ENCODE measurements around the gene HEATR1.

The HEATR1 gene

DNA sequence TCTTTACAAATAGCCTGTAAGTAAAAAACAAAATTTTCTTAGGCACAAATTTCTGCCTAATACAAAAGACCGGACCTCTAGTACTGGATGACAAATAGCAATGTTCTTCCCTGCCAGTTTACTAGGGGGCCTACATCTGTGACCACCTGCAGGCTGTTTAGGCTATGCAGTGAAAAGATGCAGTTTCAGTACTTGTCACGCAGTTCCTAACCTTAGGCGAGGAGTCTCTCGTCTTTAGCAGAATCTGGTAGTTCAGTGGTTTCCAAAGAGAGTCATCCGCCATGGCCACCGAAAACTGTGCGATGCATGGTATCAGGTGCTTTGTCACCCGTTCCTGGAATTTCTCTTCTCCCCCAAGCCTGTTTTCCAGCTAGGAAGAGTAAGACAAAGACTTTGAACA, 50.9 kb downstream of the HEATR1 start:
- Histone ChIP-seq H3K4me1 (ENCODE audit: control insufficient read depth, insufficient read depth, low read length) (no peaks in the 10 kb centered on the region), H3K9ac (ENCODE audit: low read depth, low read length) (no peak overlapping the region), H3K36me3 (ENCODE audit: control insufficient read depth, insufficient read depth, low read length) (peaks cover 10% of the 10 kb centered on the region), H3K4me3 (ENCODE audit: low read depth, low read length) (no peak overlapping the region), H3K27me3 (ENCODE audit: control insufficient read depth, insufficient read depth, low read length) (no peaks in the 10 kb centered on the region), H3K9me3 (ENCODE audit: control insufficient read depth, insufficient read depth, low read length) (no peaks in the 10 kb centered on the region)

DNA sequence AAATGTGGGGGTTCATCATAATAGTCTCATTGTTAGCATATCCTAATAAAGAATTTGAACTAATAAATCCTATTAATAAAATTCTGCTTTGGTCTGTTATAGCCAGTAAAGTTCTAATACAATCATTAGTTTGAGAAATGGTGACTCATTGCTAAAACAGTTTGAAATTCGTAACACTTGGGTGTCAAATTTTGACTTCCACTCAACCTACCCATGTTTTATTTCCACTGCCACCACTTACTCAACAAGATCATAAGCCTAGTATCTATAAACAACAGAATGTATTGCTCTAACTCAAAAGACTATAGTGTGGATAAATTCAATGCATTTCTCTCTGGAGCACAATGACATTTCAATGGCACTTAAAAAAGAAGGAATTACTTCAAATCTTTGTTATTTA, 51.4 kb downstream of the HEATR1 start:
- Histone ChIP-seq H3K27me3 (ENCODE audit: control insufficient read depth, insufficient read depth, low read length) (no peaks in the 10 kb centered on the region), H3K36me3 (ENCODE audit: control insufficient read depth, insufficient read depth, low read length) (peaks cover 10% of the 10 kb centered on the region), H3K4me3 (ENCODE audit: low read depth, low read length) (no peak overlapping the region), H3K9me3 (ENCODE audit: control insufficient read depth, insufficient read depth, low read length) (no peaks in the 10 kb centered on the region), H3K4me1 (ENCODE audit: control insufficient read depth, insufficient read depth, low read length) (no peaks in the 10 kb centered on the region), H3K9ac (ENCODE audit: low read depth, low read length) (no peak overlapping the region)

DNA sequence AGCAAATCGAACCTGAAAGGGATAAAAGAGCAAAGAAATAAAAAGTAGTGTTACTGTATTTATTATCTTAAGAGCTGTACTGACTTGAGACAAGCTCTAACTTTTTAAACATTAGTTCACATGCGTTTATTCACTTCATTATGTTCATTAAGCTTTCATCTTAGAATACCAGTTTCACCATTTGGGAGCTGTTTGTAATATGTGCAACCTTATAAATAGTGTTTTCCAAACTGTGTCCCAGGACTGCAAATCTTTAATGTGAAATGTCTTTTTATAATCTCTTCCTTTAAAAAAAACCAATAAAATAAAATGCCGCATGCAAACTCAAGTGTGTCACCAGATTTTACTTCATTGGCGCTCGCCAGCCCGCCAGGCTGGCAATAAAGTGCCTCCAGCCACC, 52.2 kb downstream of the HEATR1 start:
- Histone ChIP-seq H3K36me3 (ENCODE audit: control insufficient read depth, insufficient read depth, low read length) (peaks cover 13% of the 10 kb centered on the region), H3K9ac (ENCODE audit: low read depth, low read length) (no peak overlapping the region), H3K4me3 (ENCODE audit: low read depth, low read length) (no peak overlapping the region)

DNA sequence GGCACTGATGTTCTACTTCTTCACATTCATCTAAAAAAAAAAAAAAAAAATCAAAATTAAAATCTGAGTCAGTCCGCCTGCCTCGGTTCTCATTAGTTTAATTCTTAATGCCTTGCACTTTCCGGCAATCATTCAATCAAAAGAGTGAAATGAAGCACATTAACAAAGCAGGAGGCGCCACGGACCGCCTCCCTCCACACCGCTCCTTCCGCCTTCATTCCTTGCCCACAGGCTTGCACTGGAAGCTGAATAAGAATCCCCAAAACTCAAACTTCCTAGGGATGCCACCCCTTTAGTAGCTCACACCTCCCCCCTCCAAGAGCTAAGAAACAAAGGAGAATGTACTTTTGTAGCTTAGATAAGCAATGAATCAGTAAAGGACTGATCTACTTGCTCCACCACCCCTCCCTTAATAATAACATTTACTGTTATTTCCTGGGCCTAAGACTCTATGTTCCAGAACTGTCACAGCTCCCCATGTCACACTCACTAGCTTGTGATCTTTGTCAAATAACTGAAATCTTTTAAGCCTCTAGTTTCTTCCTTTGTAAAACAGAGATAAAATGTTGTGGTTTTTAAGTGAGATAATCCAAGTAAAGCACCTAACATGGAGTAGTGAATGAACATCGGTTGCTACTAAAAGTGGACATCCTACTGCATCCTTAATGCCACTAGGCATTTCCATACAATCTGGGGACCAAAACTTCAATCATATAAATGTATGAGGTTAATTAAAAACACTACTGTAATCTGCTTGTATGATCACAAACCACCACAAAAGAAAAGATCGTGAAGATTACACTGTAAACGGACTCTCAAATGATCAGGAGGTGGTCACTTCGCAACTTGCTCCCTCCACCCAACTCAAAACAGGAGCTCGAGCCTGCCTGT, 53.1 kb downstream of the HEATR1 start:
- Histone ChIP-seq H3K36me3 (ENCODE audit: control insufficient read depth, insufficient read depth, low read length) (peaks cover 13% of the 10 kb centered on the region), H3K9me3 (ENCODE audit: control insufficient read depth, insufficient read depth, low read length) (no peaks in the 10 kb centered on the region), H3K27me3 (ENCODE audit: control insufficient read depth, insufficient read depth, low read length) (no peaks in the 10 kb centered on the region), H3K9ac (ENCODE audit: low read depth, low read length) (no peak overlapping the region), H3K4me1 (ENCODE audit: control insufficient read depth, insufficient read depth, low read length) (no peaks in the 10 kb centered on the region), H3K4me3 (ENCODE audit: low read depth, low read length) (no peak overlapping the region)

More for the DNA sequence above, 52.2 kb downstream of the HEATR1 start:
- no peaks in the 10 kb centered on the region for H3K9me3 ChIP-seq (ENCODE audit: control insufficient read depth, insufficient read depth, low read length)
- no peaks in the 10 kb centered on the region for H3K27me3 ChIP-seq (ENCODE audit: control insufficient read depth, insufficient read depth, low read length)
- H3K4me1 ChIP-seq (ENCODE audit: control insufficient read depth, insufficient read depth, low read length) = no peaks in the 10 kb centered on the region

DNA sequence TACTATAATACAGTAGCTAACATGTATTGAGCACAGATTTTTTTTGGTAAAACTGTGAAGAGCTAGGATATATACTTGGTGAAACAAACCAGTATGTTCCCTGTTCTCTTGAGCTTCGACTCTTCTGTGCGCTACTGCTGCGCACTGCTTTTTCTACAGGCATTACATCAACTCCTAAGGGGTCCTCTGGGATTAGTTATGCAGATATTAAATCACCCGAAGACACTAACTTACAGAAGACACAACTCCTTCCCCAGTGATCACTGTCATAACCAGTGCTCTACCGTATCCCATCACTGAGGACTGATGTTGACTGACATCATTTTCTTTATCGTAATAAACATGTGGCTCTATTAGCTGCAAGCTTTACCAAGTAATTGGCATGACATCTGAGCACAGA, 55.9 kb downstream of the HEATR1 start:
- peaks cover 9% of the 10 kb centered on the region for H3K36me3 ChIP-seq (ENCODE audit: control insufficient read depth, insufficient read depth, low read length)
- no peak overlapping the region for H3K4me3 ChIP-seq (ENCODE audit: low read depth, low read length)
- no peaks in the 10 kb centered on the region for H3K4me1 ChIP-seq (ENCODE audit: control insufficient read depth, insufficient read depth, low read length)
- H3K27me3 ChIP-seq (ENCODE audit: control insufficient read depth, insufficient read depth, low read length) = no peaks in the 10 kb centered on the region
- no peak overlapping the region for H3K9ac ChIP-seq (ENCODE audit: low read depth, low read length)
- H3K9me3 ChIP-seq (ENCODE audit: control insufficient read depth, insufficient read depth, low read length) = no peaks in the 10 kb centered on the region

DNA sequence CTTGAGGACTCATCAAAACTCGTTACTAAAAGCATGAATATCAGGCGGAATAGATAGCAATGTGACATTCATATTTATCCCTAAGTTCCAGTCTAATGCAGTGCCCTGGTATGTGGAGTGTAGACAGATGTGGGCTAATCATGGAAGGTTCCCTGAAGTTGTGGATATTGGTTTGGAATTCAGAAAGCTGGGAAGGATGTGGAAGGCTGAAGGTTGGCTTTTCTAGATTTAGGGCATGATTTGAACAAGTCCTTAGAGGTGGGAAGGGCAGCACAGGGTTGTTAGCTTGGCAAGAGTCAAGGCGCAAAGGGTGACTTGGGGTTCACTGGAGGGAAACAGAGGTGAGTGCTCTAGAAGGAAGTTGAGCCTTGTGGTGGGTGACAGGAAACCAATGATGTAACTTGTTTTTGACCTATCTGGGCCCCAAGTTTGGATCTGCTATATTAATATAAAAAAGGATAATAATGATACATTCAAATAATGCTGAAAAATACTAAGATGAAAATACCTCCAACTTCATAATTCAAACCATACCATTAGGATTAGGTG, 58.6 kb downstream of the HEATR1 start:
- Histone ChIP-seq H3K36me3 (ENCODE audit: control insufficient read depth, insufficient read depth, low read length) (peaks cover 9% of the 10 kb centered on the region), H3K4me1 (ENCODE audit: control insufficient read depth, insufficient read depth, low read length) (no peaks in the 10 kb centered on the region), H3K9me3 (ENCODE audit: control insufficient read depth, insufficient read depth, low read length) (no peaks in the 10 kb centered on the region), H3K9ac (ENCODE audit: low read depth, low read length) (no peak overlapping the region), H3K27me3 (ENCODE audit: control insufficient read depth, insufficient read depth, low read length) (no peaks in the 10 kb centered on the region), H3K4me3 (ENCODE audit: low read depth, low read length) (no peak overlapping the region)

DNA sequence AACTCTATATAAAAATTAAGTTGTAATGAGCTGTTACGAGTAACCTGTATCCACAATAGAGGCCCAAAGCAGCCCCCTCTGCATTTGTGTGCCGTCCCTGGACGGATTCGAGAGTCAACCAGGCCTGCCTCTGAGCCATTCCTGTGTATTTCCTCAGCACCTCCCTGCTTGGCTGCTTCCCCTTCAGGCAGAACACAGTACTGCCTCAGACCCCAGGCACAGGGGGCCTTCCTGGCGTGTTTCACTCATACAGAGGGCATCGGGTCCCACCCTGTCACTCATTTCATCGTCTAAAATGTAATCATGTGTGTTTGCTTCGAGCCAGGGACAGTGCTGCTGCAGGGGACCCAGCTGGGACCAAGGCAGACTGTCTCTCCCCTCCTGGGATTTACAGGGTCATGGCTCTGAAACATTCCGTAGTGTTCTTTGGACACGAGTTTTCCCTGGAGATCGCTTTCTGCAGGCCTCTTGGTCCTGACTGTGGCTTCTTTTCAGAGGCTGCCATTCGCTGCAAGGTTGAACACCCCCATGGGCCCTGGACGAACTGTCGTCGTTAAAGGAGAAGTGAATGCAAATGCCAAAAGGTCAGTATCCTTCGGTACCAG, 61.1 kb downstream of the HEATR1 start:
- no peaks in the 10 kb centered on the region for H3K4me1 ChIP-seq (ENCODE audit: control insufficient read depth, insufficient read depth, low read length)
- H3K4me3 ChIP-seq (ENCODE audit: low read depth, low read length) = no peak overlapping the region
- H3K9ac ChIP-seq (ENCODE audit: low read depth, low read length) = no peak overlapping the region
- H3K9me3 ChIP-seq (ENCODE audit: control insufficient read depth, insufficient read depth, low read length) = no peaks in the 10 kb centered on the region
- no peaks in the 10 kb centered on the region for H3K27me3 ChIP-seq (ENCODE audit: control insufficient read depth, insufficient read depth, low read length)
- peaks cover 9% of the 10 kb centered on the region for H3K36me3 ChIP-seq (ENCODE audit: control insufficient read depth, insufficient read depth, low read length)

DNA sequence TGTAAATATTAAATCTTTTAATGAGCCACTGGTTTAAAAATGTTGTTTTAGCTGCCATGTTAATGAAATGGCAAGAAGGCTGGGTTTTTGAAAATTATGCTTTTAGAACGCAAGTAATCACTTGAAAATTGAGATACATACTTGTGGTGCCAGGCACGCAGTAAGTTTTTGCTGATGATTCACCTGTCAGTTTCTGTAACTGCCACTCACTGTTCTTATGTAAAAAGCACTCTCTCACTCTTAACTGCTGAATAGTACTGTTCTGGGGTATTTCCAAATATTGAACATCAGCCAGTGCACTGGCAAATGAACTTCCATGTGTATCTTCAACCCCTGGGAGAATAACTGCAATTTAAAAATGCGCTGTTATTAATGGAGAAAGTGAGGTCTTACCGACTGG, 62.6 kb downstream of the HEATR1 start:
- H3K36me3 ChIP-seq (ENCODE audit: control insufficient read depth, insufficient read depth, low read length) = peaks cover 6% of the 10 kb centered on the region

DNA sequence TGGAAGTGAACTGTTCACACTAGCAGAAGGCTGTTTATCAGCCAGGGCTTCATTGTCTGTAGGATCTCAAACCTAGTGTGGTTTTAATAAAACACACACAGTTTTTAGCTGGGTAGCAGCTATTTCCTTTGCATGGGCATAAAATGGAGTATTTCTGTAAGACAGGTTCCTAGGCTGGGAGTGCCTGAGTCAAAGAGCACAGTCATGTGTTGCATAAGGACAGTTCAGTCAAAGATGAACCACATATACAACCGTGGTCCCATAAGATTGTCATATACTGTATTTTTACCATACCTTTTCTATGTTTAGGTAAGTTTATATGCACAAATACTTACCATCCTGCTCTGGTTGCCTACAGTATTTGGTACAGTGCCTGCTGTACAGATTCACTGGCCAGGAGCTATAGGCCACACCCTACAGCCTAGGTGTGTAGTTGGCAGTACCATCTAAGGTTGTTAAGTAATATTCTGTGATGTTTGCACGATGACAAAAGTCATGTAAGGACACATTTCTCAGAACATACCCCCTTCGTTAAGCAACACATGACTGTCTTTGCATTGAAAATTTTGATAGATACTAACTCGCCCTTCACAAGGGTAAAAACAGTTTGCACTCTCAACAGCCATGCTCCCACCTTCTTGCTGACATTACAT, 63.4 kb downstream of the HEATR1 start:
- Histone ChIP-seq H3K9ac (ENCODE audit: low read depth, low read length) (no peak overlapping the region), H3K9me3 (ENCODE audit: control insufficient read depth, insufficient read depth, low read length) (no peaks in the 10 kb centered on the region), H3K4me3 (ENCODE audit: low read depth, low read length) (no peak overlapping the region), H3K4me1 (ENCODE audit: control insufficient read depth, insufficient read depth, low read length) (no peaks in the 10 kb centered on the region), H3K27me3 (ENCODE audit: control insufficient read depth, insufficient read depth, low read length) (no peaks in the 10 kb centered on the region), H3K36me3 (ENCODE audit: control insufficient read depth, insufficient read depth, low read length) (peaks cover 6% of the 10 kb centered on the region)

More for the DNA sequence above, 62.6 kb downstream of the HEATR1 start:
- no peak overlapping the region for H3K9ac ChIP-seq (ENCODE audit: low read depth, low read length)
- H3K9me3 ChIP-seq (ENCODE audit: control insufficient read depth, insufficient read depth, low read length) = no peaks in the 10 kb centered on the region
- no peak overlapping the region for H3K4me3 ChIP-seq (ENCODE audit: low read depth, low read length)
- no peaks in the 10 kb centered on the region for H3K27me3 ChIP-seq (ENCODE audit: control insufficient read depth, insufficient read depth, low read length)
- H3K4me1 ChIP-seq (ENCODE audit: control insufficient read depth, insufficient read depth, low read length) = no peaks in the 10 kb centered on the region

DNA sequence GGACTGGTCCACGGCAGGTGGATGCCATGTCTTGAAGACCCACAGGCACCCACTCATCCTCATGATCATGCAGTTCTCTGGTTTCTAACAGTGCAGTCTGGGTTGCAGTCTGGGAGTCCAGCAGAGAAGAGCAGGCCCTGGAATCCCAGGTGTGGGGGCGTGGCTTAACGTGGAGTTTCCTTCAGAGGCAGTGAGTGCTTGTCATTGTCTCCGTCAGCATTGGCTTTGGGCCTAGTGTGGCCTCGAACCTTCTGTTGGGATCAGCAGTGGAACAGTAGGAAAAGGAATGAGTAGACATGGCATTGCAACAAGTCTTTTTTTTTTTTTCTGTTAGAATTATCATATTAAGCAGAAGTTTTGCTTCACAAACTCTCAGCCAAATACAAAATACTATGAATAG, 67.8 kb downstream of the HEATR1 start:
- no peaks in the 10 kb centered on the region for H3K36me3 ChIP-seq (ENCODE audit: control insufficient read depth, insufficient read depth, low read length)
- H3K4me1 ChIP-seq (ENCODE audit: control insufficient read depth, insufficient read depth, low read length) = no peaks in the 10 kb centered on the region
- no peaks in the 10 kb centered on the region for H3K9me3 ChIP-seq (ENCODE audit: control insufficient read depth, insufficient read depth, low read length)
- H3K4me3 ChIP-seq (ENCODE audit: low read depth, low read length) = no peak overlapping the region
- no peak overlapping the region for H3K9ac ChIP-seq (ENCODE audit: low read depth, low read length)
- no peaks in the 10 kb centered on the region for H3K27me3 ChIP-seq (ENCODE audit: control insufficient read depth, insufficient read depth, low read length)

DNA sequence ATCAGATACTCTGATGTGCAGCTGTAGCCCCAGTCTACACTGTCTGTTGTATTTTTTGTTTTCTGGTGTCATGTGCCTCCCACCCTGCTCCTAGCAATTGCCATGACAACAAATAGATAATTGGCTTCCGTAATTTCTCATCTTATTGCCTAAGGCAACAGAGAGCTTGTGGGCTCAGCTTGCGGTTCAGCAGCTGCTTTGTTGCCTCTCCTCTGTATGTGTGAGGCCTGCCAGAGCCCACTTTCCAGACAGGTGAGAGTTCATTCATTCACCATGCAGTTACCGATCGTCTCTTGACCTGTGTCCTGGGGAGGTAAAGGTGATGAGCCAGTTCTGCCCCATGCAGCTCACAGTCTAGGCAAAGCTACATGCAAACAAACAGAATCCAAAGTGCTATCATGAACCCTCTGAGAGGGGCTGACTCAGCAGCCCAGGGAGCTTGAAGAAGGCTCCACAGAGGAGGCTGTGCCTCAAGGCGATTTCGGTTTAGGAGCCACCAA, 68.6 kb downstream of the HEATR1 start:
- Histone ChIP-seq H3K9me3 (ENCODE audit: control insufficient read depth, insufficient read depth, low read length) (no peaks in the 10 kb centered on the region), H3K27me3 (ENCODE audit: control insufficient read depth, insufficient read depth, low read length) (no peaks in the 10 kb centered on the region), H3K4me3 (ENCODE audit: low read depth, low read length) (no peak overlapping the region), H3K9ac (ENCODE audit: low read depth, low read length) (no peak overlapping the region), H3K36me3 (ENCODE audit: control insufficient read depth, insufficient read depth, low read length) (no peaks in the 10 kb centered on the region), H3K4me1 (ENCODE audit: control insufficient read depth, insufficient read depth, low read length) (no peaks in the 10 kb centered on the region)
